Osteocyte (in vitro differentiated cells): ENCODE data around the gene SNX11. TPM values are rescaled to one million over a fixed set of nuclear protein-coding genes. Genes with fewer than 3 reads are reported as not detected.

Source experiments
- DNase-seq: peaks from one replicate; pipeline ENCODE4 v3.0.0; 2021; ENCODE audit warnings: mixed read lengths; ENCODE audit not compliant: unreplicated experiment; ENCODE audit errors: extremely low spot score
- H3K27ac Mint-ChIP-seq: one replicate; pipeline ENCODE4 v1.8.0; 2021; ENCODE audit warnings: mild to moderate bottlenecking, mixed read lengths; ENCODE audit not compliant: unreplicated experiment
- H3K27me3 Mint-ChIP-seq: one replicate; pipeline ENCODE4 v1.8.0; 2021; ENCODE audit warnings: mixed read lengths; ENCODE audit not compliant: unreplicated experiment
- H3K36me3 Mint-ChIP-seq: one replicate; pipeline ENCODE4 v1.8.0; 2021; ENCODE audit warnings: mixed read lengths; ENCODE audit not compliant: unreplicated experiment
- H3K4me1 Mint-ChIP-seq: one replicate; pipeline ENCODE4 v1.8.0; 2021; ENCODE audit warnings: mixed read lengths; ENCODE audit not compliant: unreplicated experiment
- H3K4me3 Mint-ChIP-seq: one replicate; pipeline ENCODE4 v1.8.0; 2021; ENCODE audit warnings: mild to moderate bottlenecking, moderate library complexity, mixed read lengths; ENCODE audit not compliant: unreplicated experiment
- H3K9me3 Mint-ChIP-seq: one replicate; pipeline ENCODE4 v1.8.0; 2021; ENCODE audit warnings: mixed read lengths; ENCODE audit not compliant: unreplicated experiment
- CTCF ChIP-seq: fragments of 200-600 bp; sonication (generic); IDR thresholded peaks from 2 replicates; pipeline ENCODE4 v1.5.0; 2021; ENCODE audit warnings: antibody characterized with exemption, mild to moderate bottlenecking, moderate library complexity
- total RNA-seq: library from RNA; stranded (reverse); gene quantifications from 2 replicates; pipeline ENCODE4 v1.2.1, GENCODE V29; 2021

Gene SNX11
- total RNA-seq, 1 donor from 2014 or later = 18.3 TPM

- DNase-seq = no peak
- no peaks in the 10 kb centered on the region for H3K9me3 Mint-ChIP-seq
- H3K4me1 Mint-ChIP-seq = peaks cover 3% of the 10 kb centered on the region
- H3K36me3 Mint-ChIP-seq = peaks cover 1% of the 10 kb centered on the region
- H3K27ac Mint-ChIP-seq = no peak overlapping the region
- TF ChIP-seq CTCF = no peak
- peaks cover 19% of the 10 kb centered on the region for H3K27me3 Mint-ChIP-seq
- no peak overlapping the region for H3K4me3 Mint-ChIP-seq
Measured at GRCh38 chr17:48132385-48132784, 24.8 kb downstream of the SNX11 start.

GRCh38 chr17:48134912-48135480, 27.4 kb downstream of the SNX11 start:
- no peaks in the 10 kb centered on the region for H3K36me3 Mint-ChIP-seq
- no peaks in the 10 kb centered on the region for H3K9me3 Mint-ChIP-seq
- peaks cover 1% of the 10 kb centered on the region for H3K4me1 Mint-ChIP-seq
- DNase-seq = no peak
- no peak overlapping the region for H3K27ac Mint-ChIP-seq
- no peak overlapping the region for H3K4me3 Mint-ChIP-seq
- H3K27me3 Mint-ChIP-seq = peaks cover 30% of the 10 kb centered on the region
- TF ChIP-seq CTCF = no peak

GRCh38 chr17:48137656-48138055, 30.1 kb downstream of the SNX11 start:
- H3K9me3 Mint-ChIP-seq = no peaks in the 10 kb centered on the region
- H3K4me1 Mint-ChIP-seq = no peaks in the 10 kb centered on the region
- TF ChIP-seq CTCF = no peak
- DNase-seq = no peak
- no peak overlapping the region for H3K4me3 Mint-ChIP-seq
- H3K27ac Mint-ChIP-seq = no peak overlapping the region
- peaks cover 41% of the 10 kb centered on the region for H3K27me3 Mint-ChIP-seq
- no peaks in the 10 kb centered on the region for H3K36me3 Mint-ChIP-seq

GRCh38 chr17:48139944-48140343, 32.4 kb downstream of the SNX11 start:
- no peak for TF ChIP-seq CTCF
- Mint-ChIP-seq H3K27me3 (peaks cover 52% of the 10 kb centered on the region), H3K36me3 (no peaks in the 10 kb centered on the region), H3K4me1 (no peaks in the 10 kb centered on the region), H3K4me3 (no peak overlapping the region), H3K9me3 (no peaks in the 10 kb centered on the region), H3K27ac (no peak overlapping the region)
- DNase-seq = no peak

GRCh38 chr17:48143629-48144028, 36.1 kb downstream of the SNX11 start:
- peaks cover 73% of the 10 kb centered on the region for H3K27me3 Mint-ChIP-seq
- H3K27ac Mint-ChIP-seq = no peak overlapping the region
- no peaks in the 10 kb centered on the region for H3K9me3 Mint-ChIP-seq
- no peaks in the 10 kb centered on the region for H3K36me3 Mint-ChIP-seq
- no peak overlapping the region for H3K4me3 Mint-ChIP-seq
- no peaks in the 10 kb centered on the region for H3K4me1 Mint-ChIP-seq
- no peak for DNase-seq
- no peak for TF ChIP-seq CTCF
